HG03108 (cell line): ENCODE data around the gene KMT2E.
"Not testable (repeated sequence)": the region's sequence is repeated elsewhere in the genome, so short reads cannot be mapped to it uniquely, and the experiment has no call there.

Experiments used
- ATAC-seq: cut with Tn5 transposase; IDR thresholded peaks from one replicate; pipeline ENCODE4 v1.9.1; 2021; ENCODE audit warnings: moderate library complexity; ENCODE audit not compliant: unreplicated experiment

The KMT2E gene

DNA sequence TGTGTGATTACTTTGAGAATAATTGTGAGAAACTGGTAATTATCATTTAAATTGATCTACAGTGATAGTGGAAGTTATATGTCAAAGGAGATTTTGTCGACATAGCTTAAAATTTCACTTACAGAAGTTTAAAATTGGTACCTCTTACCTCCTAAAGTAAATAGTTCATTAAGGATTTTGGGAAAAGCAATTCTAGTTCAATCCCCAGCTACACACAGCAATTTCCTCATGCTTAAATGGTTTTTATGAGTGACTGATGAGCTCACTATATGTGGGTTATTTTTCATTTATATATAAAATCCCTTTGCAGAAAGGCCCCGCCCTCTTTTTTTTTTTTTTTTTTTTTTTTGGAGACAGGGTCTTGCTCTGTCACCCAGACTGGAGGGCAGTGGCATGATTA lies 12.7 kb downstream of the KMT2E start:
- no peak for ATAC-seq

DNA sequence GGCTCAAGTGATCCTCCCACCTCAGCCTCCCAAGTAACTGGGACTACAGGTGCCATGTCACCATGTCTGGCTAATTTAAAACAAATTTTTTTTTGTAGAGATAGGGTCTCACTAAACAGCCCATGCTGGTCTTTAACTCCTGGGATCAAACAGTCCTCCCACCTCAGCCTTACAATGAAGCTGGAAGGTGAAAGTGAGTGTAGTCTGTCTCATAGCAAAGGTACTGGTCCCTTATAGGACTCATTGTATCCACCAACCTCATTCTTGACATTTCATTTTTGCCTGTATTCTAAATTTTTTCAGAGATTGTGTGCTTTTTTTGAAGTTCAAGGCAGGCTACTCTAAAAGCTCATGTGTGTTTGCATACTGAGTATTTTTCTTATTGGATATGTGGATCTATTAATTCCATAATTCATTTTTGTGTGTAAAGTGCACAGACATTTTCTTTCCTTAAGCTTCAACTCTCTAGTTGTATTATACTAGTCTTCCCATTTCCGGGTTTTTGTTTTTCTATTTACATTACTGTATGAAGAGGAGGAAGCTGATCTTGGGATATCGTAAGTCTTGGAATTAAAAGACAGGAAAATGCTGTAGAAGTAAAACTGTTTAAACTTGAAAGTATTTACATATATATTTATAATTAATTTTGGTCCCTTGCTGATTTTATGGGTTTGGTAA lies 13.3 kb downstream of the KMT2E start:
- no peak for ATAC-seq

DNA sequence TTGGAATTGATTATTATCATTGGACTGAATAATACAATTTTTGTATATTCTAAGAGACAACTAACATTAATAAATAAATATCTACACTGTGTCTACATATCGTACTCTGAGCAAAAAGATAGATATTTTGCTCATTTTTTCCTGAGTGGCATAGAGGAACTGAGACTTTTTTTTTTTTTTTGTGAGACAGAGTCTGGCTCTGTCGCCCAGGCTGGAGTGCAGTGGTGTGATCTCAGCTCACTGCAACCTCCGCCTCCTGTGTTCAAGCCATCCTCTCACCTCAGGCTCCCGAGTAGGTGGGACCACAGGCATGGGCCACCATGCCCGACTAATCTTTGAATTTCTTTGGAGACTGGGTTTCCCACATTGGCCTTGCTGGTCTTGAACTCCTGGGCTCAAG lies 14.0 kb downstream of the KMT2E start:
- no peak for ATAC-seq

DNA sequence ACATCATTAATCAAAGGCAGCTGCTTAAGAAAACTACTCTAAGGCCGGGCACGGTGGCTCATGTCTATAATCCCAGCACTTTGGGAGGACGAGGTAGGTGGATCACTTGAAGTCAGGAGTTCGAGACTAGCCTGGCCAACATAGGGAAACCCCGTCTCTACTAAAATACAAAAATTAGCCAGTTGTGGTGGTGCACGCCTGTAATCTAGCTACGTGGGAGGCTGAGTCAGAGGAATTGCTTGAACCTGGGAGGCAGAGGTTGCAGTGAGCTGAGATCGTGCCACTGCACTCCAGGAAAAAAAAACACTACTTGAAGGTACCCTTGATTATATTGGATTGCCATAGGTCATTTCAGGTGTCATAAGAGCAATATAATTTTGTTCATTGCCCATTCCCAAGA lies 14.9 kb downstream of the KMT2E start:
- not testable (repeated sequence) for ATAC-seq

DNA sequence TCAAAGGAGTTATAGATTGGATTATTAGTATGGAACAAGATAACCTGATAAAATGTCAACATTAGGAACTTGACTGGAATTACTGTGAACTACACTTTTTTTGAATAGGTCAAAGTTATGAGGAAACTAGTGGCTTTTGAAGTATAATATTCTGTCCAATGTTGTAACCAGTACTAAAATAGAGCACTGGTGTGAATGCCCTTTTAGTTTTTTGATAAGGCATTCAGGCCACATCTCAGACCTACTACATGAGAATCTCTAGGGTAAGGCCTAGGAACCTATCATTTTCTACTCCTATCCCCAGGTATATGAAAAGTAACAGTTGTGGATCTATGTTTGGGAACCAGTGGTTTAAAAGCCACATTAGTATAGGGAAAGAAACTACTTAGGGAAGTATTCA lies 16.4 kb downstream of the KMT2E start:
- no peak for ATAC-seq

DNA sequence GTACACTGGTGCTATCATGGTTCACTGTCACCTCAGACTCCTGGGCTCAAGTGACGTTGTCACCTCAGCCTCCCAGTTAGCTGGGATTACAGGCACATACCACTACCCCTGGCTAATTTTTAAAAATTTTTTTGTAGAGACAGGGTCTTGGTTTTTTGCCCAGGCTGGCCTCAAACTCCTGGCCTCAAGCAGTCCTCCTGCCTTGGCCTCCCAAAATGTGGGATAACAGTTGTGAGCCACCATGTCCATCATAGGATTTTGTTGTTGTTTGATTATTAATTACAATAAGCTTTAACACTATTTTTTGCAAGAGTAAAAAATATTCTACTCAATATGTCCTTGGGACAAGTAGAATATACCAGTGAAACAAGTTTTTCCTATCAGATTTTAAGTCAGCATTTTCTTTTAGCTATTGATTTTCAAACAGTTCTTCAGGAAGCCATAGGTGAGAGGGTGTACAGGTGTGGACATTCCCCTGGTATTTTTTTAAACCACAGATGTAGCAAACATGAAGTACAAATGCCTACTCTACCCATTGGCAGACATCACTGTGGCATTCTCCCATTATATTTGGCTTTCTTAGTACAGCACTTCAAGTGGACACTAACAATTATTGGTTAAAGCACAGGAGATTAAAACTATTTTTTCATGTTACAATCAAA lies 18.7 kb downstream of the KMT2E start:
- ATAC-seq, result no peak

DNA sequence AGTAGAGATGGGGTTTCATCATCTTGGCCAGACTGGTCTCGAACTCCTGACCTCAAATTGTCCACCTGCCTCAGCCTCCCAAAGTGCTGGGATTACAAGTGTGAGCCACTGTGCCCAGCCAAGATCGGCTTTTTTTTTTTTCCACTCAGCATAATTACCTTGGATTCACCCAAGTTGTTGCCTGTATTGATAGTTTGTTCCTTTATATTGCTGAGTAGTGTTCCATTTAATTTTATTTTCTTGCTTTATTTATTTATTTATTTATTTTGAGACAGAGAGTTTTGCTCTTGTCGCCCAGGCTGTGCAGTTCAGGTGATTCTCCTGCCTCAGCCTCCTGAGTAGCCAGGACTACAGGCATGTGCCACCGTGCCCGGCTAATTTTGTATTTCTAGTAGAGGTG lies 21.3 kb downstream of the KMT2E start:
- no peak for ATAC-seq

DNA sequence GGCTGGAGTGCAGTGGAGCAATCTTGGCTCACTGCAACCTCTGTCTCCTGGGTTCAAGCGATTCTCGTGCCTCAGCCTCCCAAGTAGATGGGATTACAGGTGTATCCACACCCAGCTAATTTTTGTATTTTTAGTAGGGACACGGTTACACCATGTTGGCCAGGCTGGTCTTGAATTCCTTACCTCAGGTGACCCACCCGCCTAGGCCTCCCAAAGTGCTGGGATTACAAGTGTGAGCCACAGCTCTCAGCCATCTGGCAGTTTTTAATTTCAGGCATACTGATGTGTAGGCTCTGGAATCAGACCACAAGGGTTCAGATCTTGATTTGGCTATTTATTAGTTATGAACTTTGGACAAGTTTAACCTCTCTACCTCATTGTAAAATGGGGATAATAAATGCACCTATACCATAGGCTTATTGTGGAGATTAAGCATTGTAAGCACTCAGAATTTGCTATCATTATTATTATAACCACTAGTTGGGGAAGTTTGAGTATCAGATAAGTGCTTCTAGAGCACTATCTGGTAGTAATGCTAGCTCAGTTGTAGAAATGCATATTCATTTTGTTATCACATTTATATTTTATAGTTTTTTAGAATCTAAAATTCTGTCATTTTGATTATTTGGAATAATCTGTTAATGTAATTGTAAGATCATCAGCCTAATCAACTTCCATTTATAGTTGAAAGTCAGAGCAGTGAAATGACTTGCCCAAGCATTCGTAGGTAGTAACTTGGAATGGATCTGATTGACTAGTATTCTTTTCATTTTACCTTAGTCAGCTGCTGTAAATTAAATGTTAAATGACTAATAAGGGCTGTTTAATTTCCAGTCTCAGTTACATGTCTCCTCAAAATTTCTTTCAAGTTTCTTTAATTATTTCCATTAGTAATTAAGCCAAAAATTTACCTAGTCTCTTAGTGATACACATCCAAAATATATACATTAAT lies 22.5 kb downstream of the KMT2E start:
- ATAC-seq, result no peak

DNA sequence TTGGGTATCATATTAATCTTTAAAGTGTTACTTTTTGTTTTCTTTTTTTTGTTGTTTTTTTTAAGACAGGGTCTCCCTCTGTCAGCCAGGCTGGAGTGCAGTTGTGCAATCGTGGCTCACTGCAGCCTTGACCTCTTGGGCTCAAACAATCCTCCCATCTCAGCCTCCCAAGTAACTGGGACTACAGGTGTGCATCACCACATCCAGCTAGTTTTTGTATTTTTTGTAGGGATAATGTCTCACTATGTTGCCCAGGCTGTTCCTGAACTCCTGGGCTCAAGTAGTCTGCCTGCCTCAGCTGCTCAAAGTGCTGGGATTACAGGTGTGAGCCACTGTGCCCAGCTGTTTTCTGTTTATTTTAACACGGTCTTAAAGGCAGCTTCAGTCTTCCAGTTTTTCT lies 23.3 kb downstream of the KMT2E start:
- ATAC-seq, result no peak

DNA sequence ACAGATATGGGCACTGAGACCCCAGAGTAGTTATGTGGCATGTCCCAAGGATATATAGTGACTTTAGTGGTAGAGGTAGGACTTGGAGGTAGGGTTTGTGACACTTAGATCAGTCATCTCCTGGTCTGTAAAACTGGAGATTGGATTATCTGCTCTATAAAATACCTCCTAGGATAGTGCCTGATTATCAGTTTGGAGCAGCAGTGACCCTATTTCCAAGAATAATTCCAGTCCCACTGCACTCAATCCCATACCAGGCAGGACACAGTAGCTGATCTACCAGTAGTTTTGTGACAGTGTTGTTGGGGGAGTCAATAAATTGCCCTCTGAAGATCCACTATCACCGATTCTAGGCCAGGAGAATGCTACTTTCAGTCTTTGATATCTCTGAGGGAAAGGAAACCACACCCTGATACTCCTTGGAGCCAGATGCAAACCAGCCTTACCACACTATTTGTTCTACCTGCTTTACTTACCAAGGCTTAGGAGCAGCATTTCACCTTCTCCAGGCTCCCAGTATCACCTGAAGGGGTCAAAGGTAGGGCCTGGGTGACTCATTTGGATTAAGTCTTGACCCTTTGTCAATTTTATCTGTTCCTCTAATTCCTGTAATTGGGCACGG lies 30.6 kb downstream of the KMT2E start:
- ATAC-seq, result no peak

DNA sequence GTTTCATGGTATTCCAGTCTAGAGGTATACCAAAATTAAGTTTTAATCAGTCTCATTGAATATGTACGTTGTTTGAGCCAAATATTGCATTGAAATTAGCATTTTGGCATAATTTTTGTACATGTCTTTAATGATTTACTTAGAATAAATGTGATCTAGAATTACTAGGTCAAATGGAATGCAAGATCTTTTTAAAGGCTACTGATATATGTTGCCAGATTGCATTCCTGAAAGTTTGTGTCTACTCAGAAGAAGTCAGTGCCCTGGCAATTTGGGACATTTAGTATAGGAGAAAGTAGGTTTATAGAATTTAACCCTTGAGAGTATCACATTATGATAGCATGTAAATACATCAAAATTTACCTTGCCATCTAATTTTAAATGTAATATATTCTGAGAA lies 32.4 kb downstream of the KMT2E start:
- no peak for ATAC-seq

DNA sequence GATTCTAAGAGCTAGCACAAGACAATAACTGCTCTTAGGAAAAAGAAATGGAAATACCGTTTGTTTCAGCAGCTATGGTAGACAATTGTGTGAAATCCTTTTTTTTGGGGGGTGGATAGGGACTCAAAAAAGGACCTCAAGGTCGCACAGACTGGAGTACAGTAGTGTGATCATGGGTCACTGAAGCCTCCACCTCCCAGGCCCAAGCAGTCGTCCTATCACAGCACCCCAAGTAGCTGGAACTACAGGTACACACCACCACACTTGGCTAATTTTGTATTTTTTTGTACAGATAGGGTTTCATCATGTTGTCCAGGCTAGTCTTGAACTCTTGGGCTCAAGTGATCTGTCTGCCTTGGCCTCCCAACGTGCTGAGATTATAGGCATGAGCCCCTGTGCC lies 33.9 kb downstream of the KMT2E start:
- ATAC-seq, result no peak

DNA sequence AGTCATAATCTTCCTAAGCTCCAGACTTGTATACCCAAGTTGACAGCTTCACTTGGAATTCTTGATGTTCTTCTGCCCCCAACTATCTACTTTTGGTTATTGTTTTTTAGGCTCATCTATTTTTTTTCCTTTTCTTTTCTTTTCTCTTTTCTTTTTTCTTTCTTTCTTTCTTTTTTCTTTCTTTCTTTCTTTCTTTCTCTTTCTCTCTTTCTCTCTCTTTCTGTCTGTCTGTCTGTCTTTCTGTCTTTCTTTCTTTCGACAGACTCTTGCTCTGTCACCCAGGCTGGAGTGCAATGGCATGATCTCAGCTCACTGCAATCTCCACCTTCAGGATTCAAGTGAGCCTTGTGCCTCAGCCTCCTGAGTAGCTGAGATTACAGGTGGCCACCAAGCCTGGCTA lies 36.5 kb downstream of the KMT2E start:
- ATAC-seq, result no peak

DNA sequence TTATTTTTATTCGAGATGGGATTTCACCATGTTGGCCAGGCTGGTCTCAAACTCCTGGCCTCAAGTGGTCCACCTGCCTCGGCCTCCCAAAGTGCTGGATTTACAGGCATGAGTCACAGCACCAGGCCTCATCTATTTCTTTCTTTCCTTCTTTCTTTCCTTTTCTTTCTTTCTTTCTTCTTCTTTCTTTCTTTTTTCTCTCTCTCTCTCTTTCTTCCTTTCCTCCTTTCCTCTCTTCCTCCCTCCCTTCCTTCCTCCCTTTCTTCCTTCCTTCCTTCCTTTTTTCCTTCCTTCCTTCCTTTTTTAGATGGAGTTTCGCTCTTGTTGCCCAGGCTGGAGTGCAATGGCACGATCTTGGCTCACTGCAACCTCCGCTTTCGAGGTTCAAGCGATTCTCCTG lies 36.9 kb downstream of the KMT2E start:
- not testable (repeated sequence) for ATAC-seq

DNA sequence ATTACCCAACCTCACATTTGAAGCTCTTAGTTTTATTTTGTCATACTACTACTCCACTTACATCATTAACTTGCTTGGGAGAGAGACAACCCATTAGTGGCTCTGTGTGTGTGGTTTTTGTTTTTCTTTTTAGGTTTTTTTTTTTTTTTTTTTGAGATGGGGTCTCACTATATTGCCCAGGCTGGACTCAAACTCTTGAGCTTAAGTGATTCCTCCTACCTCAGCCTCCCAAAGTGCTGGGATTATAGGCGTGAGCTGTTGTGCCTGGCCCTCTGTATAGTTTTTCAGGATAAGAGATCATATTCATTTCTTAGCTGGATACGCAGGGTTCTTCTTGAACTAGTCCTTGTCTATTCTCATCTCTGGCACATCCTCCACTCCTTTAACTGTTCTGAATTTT lies 41.1 kb downstream of the KMT2E start:
- ATAC-seq, result no peak

DNA sequence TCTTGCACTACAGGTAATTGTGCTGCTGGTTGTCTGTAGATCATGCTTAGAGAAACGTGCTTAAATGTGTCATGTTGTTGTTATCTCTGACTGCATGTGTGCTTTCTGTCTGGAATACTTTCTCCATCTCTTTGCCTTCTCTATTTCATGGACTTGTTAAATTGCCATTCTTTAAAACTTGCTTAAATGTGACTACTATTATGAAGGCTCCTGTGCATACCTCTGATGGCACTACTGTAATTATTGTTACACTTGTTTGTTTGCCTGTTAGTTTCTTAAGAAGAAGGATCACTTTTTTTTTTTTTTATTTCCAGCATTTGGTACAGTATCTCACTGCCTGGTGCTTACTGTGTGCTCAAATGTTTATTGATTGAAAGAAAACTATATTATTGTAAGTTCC lies 41.6 kb downstream of the KMT2E start:
- no peak for ATAC-seq

DNA sequence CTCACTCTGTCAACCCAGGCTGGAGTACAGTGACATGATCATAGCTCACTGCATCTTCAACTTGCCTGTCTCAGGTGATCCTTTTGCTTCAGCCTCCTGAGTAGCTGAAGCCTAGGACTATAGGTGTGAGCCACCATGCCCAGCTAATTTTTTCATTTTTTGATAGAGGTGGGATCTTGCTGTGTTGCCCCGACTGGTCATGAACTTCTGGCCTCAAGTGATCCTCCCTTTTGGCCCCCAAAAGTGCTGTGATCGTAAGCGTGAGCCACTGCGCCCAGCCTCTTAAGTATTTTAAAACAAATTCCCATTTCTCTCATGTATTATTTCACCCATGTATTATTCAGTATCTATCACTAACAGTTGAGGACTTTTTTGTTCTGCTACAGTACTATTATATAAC lies 43.5 kb downstream of the KMT2E start:
- ATAC-seq, result no peak

DNA sequence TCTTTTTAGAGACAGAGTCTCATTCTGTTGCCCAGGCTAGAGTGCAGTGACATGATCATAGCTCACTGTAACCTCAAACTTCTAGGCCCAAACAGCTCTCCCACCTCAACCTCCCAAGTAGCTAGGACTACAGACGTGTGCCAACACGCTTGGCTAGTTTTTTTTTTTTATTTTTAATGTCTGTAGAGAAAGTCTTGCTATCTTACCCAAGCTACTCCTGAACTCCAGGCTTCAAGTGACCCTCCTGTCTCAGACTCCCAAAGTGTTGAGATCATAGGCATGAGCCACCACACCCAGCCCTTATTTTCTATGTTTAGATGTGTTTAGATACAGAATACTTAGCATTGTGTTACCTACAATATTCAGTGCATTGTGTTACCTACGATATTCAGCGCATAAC lies 46.4 kb downstream of the KMT2E start:
- no peak for ATAC-seq

DNA sequence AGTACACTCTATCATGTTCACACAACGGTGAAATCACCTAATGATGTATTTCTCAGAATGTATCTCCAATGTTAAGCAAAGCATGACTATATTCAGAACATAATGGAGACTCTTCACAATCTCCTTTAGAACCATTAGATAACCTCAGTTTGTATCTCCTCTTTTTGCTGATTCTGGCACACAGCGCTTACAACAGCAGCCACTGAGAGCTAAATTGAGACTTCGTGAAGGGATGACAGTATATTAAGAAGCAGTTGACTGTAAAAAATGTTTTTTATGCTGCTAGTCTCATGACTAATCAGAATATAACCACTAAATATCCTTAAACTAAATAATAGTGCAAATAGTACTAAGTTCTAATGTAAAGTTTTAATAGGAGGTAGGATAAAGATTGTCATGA lies 46.9 kb downstream of the KMT2E start:
- ATAC-seq, result no peak

DNA sequence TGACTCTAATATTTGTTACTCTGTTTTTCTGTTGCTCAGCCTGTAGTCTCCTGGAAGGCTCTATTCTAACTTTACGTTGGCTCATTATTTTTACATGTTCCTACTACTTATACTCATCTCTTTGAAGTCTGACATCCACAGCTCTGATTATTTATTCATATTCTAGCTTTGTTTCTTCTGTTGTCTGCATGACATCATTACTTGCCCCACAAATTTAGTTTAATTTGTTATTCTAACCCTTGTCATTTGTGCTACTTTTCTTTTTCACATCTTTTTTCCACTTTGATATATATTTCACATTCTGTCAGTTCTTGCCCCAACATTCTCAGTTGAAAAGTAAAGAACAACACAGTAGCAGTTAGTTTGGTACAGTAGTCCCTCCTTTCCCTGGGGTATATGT lies 51.1 kb downstream of the KMT2E start:
- ATAC-seq, result no peak

DNA sequence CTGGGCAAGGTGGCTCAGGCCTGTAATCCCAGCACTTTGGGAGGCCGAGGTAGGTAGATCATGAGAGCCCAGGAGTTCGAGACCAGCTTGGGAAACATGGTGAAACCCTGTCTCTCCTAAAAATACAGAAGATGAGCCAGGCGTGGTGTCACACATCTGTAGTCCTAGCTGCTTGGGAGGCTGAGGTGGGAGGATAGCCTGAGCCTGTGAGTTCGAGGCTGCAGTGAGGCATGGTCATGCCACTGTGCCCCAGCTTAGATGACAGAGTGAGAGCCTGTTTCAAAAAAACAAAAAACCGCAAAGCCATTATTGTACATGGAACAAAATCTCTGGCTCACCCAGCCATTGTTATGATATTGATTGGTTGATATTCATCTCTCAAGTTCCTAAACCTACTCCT lies 53.7 kb downstream of the KMT2E start:
- no peak for ATAC-seq
